ENCODE data around the gene FAM168B. TPM values are rescaled to one million over a fixed set of nuclear protein-coding genes. Genes with fewer than 3 reads are reported as not detected.
A peak's percentile ranks its signal among the peaks of the same experiment; 100 is the strongest.

FAM168B gene
- total RNA-seq, 1 donor from 2014 or later: 98.2 TPM

GRCh38 chr2:131039908-131040660 is 53.2 kb downstream of the FAM168B start:
- DNase-seq: peak; percentile 19

GRCh38 chr2:131039535-131039907 is 53.7 kb downstream of the FAM168B start:
- DNase-seq: no peak

GRCh38 chr2:131039101-131039440 is 54.2 kb downstream of the FAM168B start:
- DNase-seq: no peak

GRCh38 chr2:131038258-131039100 is 54.8 kb downstream of the FAM168B start:
- DNase-seq: no peak

- DNase-seq: no peak
These were observed 55.6 kb downstream of the FAM168B start for GRCh38 chr2:131037398-131038257.

- no peak for DNase-seq
These were observed 56.4 kb downstream of the FAM168B start for GRCh38 chr2:131036696-131037397.

- DNase-seq: no peak
These were observed 57.0 kb downstream of the FAM168B start for GRCh38 chr2:131036269-131036668.

GRCh38 chr2:131035826-131036231 is 57.4 kb downstream of the FAM168B start:
- DNase-seq: no peak

- DNase-seq: no peak
These were observed 58.0 kb downstream of the FAM168B start for GRCh38 chr2:131035112-131035825.

- no peak for DNase-seq
These were observed 58.9 kb downstream of the FAM168B start for GRCh38 chr2:131034122-131035051.

GRCh38 chr2:131033786-131034121 is 59.5 kb downstream of the FAM168B start:
- DNase-seq: no peak

- DNase-seq: no peak
These were observed 60.8 kb downstream of the FAM168B start for GRCh38 chr2:131032393-131032836.

- DNase-seq: no peak
These were observed 61.4 kb downstream of the FAM168B start for GRCh38 chr2:131031875-131032274.

GRCh38 chr2:131031431-131031841 is 61.8 kb downstream of the FAM168B start:
- no peak for DNase-seq

- DNase-seq: no peak
These were observed 62.7 kb downstream of the FAM168B start for GRCh38 chr2:131030478-131030971.

GRCh38 chr2:131029812-131030211 is 63.4 kb downstream of the FAM168B start:
- no peak for DNase-seq

- no peak for DNase-seq
These were observed 65.4 kb downstream of the FAM168B start for GRCh38 chr2:131027566-131028528.

- no peak for DNase-seq
These were observed 66.3 kb downstream of the FAM168B start for GRCh38 chr2:131026919-131027318.

- DNase-seq: no peak
These were observed 69.5 kb downstream of the FAM168B start for GRCh38 chr2:131023758-131024157.
